ENCODE data around the gene LRRC43.
A peak's percentile ranks its signal among the peaks of the same experiment; 100 is the strongest.
"Not testable (repeated sequence)": the region's sequence is repeated elsewhere in the genome, so short reads cannot be mapped to it uniquely, and the experiment has no call there.

The LRRC43 gene

GRCh38 chr12:122192441-122192840 lies 9.5 kb downstream of the LRRC43 start:
- DNase-seq (ENCODE audit: low spot score) = no peak

- no peak for DNase-seq (ENCODE audit: low spot score)
These were observed 11.9 kb downstream of the LRRC43 start for GRCh38 chr12:122194804-122195203.

- no peak for DNase-seq (ENCODE audit: low spot score)
These were observed 12.5 kb downstream of the LRRC43 start for GRCh38 chr12:122195405-122195804.

- no peak for DNase-seq (ENCODE audit: low spot score)
These were observed 14.7 kb downstream of the LRRC43 start for GRCh38 chr12:122197612-122197966.

GRCh38 chr12:122199484-122200355 lies 16.8 kb downstream of the LRRC43 start:
- no peak for DNase-seq (ENCODE audit: low spot score)

- no peak for DNase-seq (ENCODE audit: low spot score)
These were observed 17.7 kb downstream of the LRRC43 start for GRCh38 chr12:122200541-122201175.

- DNase-seq (ENCODE audit: low spot score) = no peak
These were observed 18.5 kb downstream of the LRRC43 start for GRCh38 chr12:122201381-122201780.

- no peak for DNase-seq (ENCODE audit: low spot score)
These were observed 19.1 kb downstream of the LRRC43 start for GRCh38 chr12:122202017-122202416.

GRCh38 chr12:122202811-122203210 lies 19.9 kb downstream of the LRRC43 start:
- DNase-seq (ENCODE audit: low spot score) = not testable (repeated sequence)

GRCh38 chr12:122203301-122204166 lies 20.6 kb downstream of the LRRC43 start, which contains the start of gene B3GNT4:
B3GNT4 (plus strand) TSS chr12:122203709; CDS start chr12:122204619, 910 bp downstream.
- DNase-seq (ENCODE audit: low spot score) = peak; percentile 84

GRCh38 chr12:122204167-122205052 lies 21.5 kb downstream of the LRRC43 start:
- no peak for DNase-seq (ENCODE audit: low spot score)

- DNase-seq (ENCODE audit: low spot score) = no peak
These were observed 22.4 kb downstream of the LRRC43 start for GRCh38 chr12:122205053-122205925.

GRCh38 chr12:122206111-122206881 lies 23.4 kb downstream of the LRRC43 start:
- DNase-seq (ENCODE audit: low spot score) = no peak

GRCh38 chr12:122206976-122207375 lies 24.1 kb downstream of the LRRC43 start:
- no peak for DNase-seq (ENCODE audit: low spot score)

GRCh38 chr12:122207391-122207790 lies 24.5 kb downstream of the LRRC43 start:
- DNase-seq (ENCODE audit: low spot score) = no peak

GRCh38 chr12:122208073-122208820 lies 25.3 kb downstream of the LRRC43 start:
- no peak for DNase-seq (ENCODE audit: low spot score)

- DNase-seq (ENCODE audit: low spot score) = no peak
These were observed 32.8 kb downstream of the LRRC43 start for GRCh38 chr12:122215771-122216170.

GRCh38 chr12:122216445-122216844 lies 33.5 kb downstream of the LRRC43 start:
- no peak for DNase-seq (ENCODE audit: low spot score)
